HG03103 (cell line): ENCODE measurements around the gene ELF1.
"Not testable (repeated sequence)": the region's sequence is repeated elsewhere in the genome, so short reads cannot be mapped to it uniquely, and the experiment has no call there.

Experiments
- ATAC-seq: cut with Tn5 transposase; IDR thresholded peaks from one replicate; pipeline ENCODE4 v1.9.1; 2021; ENCODE audit warnings: low read depth; ENCODE audit not compliant: unreplicated experiment

ELF1 gene

DNA sequence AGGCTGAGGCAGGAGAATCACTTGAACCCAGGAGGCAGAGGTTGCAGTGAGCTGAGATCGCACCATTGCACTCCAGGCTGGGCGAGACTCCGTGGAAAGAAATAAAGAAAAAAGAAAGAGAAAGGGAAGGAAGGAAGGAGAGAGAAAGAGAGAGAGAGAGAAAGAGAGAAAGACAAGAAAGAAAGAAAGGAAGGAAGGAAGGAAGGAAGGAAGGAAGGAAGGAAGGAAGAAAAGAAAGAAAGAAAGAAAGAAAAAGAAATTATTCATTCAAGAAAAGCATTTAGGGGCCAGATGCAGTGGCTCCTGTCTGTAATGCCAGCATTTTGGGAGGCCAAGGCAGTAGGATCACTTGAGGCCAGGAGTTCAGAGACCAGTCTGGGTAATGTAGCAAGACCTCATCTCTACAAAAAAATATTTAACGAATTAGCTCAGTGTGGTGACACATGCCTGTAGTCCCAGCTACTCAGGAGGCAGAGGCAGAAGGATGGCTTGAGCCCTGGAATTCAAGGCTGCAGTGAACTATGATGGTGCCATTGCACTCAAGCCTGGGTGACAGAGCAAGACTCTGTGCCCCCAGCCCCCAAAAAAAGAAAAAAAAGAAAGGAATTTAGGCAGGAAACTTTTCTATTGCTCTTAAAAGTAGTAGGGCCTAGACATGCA, 109.4 kb downstream of the ELF1 start:
- ATAC-seq: not testable (repeated sequence)

GRCh38 chr13:40908546-40908945, 110.6 kb downstream of the ELF1 start:
- ATAC-seq: no peak

- not testable (repeated sequence) for ATAC-seq
Observed at GRCh38 chr13:40901032-40901431, 118.1 kb downstream of the ELF1 start.

- not testable (repeated sequence) for ATAC-seq
Observed at GRCh38 chr13:40900568-40900967, 118.5 kb downstream of the ELF1 start.

DNA sequence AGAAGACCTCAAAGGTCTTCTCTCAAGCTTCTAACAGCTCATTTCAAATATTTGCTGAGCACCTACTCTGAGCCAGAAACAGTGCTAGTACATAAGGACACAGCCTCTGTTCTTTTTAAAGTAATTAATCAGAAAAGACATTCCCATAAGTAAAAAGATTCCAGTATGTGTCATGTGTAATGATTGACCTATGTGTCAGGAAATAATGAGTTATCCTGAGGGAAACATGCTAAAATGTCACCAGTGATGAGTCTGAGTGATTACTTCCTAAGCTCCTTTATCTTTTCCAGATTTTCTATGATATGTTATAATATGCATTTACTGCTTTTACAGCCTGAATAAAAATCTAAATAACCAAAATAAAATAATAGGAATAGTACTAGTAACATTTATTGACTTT, 122.1 kb downstream of the ELF1 start:
- ATAC-seq: no peak

DNA sequence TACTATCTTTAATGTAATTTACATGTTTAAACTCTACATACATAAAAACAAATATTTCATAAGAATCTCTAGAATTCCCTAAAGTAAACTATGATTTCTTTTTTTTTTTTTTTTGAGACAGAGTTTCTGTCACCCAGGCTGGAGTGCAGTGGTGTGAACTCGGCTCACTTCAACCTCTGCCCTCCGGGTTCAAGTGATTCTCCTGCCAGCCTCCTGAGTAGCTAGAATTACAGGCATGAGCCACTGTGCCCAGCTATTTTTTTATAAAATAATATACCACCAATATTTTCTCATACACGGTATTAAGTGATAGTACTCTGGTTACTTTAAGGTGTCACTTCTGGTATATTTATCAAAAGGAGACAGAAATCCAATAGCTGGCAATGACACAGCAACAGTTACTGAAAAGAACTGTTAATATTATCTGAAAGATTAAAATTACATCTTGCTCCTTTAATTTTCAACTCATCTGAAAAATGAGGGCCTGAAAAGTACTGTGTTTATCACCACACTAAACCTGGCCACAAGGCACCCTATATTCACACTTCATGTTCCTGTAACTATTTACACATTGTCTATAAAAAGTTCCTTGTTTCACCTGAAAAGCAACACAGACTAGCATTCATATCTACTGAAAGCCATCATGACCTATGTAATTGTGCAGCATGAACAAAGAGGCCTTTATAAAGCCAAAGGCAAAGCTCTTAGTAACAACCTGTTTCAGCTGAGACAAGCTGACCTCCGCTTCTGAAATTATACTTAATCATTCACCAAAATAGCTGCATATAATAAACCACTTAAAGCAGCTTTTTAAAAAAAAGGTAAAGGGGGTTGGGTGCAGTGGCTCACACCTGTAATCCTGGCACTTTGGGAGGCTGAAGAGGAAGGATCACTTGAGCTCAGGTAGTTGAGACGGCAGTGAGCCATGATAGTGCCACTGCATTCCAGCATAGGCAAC, 123.6 kb downstream of the ELF1 start:
- ATAC-seq: no peak

DNA sequence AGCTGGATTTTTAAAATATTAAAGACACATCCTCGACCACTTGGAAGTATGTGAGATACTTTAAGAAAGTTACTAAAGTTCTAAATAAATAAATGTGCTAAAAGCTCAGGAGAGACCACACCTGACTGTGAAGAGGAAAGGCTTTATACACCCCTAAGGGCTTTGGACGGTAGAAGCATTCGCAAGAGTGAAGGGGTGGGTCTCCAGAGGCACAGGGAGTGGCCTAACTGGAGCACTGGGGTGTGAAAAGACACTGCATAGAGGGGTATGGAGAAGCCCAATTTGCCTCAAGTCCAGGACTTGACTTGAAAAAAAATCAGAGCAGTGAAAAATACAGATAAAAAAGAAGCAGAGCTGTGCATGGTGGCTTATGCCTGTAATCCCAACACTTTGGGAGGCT, 125.5 kb downstream of the ELF1 start:
- not testable (repeated sequence) for ATAC-seq

DNA sequence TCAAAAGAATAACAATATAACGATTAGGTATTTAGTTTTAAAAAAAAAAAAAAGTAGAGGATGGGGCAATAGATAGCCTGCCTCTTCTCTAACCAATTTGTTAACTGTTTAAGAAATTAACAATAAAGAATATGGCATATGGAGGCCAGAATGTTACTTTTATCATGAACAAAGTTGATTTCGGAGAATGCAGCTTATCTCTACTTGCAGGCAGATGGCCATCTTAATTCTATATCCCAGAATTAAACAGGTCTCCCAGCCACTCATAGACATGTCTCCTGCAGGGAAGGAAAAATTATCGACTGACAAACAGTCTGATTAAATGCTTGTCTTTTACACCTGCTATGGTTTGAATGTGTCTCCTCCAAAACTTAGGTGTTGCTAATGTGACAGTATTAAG, 133.1 kb downstream of the ELF1 start:
- no peak for ATAC-seq

GRCh38 chr13:40884175-40884574, 134.9 kb downstream of the ELF1 start:
- not testable (repeated sequence) for ATAC-seq
